ENCODE results near the gene THAP8. TPM values are rescaled to one million over a fixed set of nuclear protein-coding genes. Genes with fewer than 3 reads are reported as not detected.
"Not testable (repeated sequence)": the region's sequence is repeated elsewhere in the genome, so short reads cannot be mapped to it uniquely, and the experiment has no call there.

THAP8 gene
- total RNA-seq, 4 donors from 2014 or later, result 6.3 to 21.3 (median 12.1) TPM

DNA sequence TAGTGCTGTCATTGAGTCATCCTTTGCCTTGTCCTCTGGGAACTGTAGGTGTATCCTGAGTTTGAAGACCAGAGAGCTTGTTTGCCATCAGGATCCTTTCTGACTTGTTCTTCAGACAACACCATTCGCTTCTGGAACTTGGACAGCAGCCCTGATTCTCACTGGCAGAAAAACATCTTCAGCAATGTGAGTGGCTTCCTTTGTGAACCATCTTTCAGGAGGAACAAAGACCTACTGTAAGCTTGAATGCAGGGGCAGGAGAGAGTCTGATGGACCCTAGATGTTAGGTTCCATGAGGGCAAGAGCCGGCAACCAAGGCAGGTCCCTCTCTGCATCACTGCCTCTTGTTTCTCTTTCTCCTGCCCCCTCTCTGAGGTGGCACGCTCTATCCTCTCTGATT is 27.3 kb upstream of the THAP8 start:
- H3K27ac ChIP-seq (replicated peaks in 1 of 4), result no peak overlapping the region
- TF ChIP-seq, protein P1, sequence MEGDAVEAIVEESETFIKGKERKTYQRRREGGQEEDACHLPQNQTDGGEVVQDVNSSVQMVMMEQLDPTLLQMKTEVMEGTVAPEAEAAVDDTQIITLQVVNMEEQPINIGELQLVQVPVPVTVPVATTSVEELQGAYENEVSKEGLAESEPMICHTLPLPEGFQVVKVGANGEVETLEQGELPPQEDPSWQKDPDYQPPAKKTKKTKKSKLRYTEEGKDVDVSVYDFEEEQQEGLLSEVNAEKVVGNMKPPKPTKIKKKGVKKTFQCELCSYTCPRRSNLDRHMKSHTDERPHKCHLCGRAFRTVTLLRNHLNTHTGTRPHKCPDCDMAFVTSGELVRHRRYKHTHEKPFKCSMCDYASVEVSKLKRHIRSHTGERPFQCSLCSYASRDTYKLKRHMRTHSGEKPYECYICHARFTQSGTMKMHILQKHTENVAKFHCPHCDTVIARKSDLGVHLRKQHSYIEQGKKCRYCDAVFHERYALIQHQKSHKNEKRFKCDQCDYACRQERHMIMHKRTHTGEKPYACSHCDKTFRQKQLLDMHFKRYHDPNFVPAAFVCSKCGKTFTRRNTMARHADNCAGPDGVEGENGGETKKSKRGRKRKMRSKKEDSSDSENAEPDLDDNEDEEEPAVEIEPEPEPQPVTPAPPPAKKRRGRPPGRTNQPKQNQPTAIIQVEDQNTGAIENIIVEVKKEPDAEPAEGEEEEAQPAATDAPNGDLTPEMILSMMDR (IDR thresholded peaks at IDR 0.05), result no peak
- TF ChIP-seq EP300 (IDR thresholded peaks at IDR 0.05), result no peak
- no peak for TF ChIP-seq POLR2AphosphoS5 (IDR thresholded peaks at IDR 0.05)
- TF ChIP-seq POLR2A (IDR thresholded peaks at IDR 0.05; ENCODE audit: low read depth), result no peak
- intact Hi-C loops (cut with DNase I), result no loop called here
- DNase-seq (ENCODE audit: extremely low spot score), result no peak
- no peaks in the 10 kb centered on the region for H3K27me3 ChIP-seq
- WGBS, result 88% methylated on average over 3 of the region's 3 CpGs
- H3K36me3 ChIP-seq, result no peaks in the 10 kb centered on the region
- H3K9me3 ChIP-seq, result no peaks in the 10 kb centered on the region
- H3K4me1 ChIP-seq, result peaks cover 0 to 8% (median 5%) of the 10 kb centered on the region in 4 donors
- no peak overlapping the region for H3K4me3 ChIP-seq

DNA sequence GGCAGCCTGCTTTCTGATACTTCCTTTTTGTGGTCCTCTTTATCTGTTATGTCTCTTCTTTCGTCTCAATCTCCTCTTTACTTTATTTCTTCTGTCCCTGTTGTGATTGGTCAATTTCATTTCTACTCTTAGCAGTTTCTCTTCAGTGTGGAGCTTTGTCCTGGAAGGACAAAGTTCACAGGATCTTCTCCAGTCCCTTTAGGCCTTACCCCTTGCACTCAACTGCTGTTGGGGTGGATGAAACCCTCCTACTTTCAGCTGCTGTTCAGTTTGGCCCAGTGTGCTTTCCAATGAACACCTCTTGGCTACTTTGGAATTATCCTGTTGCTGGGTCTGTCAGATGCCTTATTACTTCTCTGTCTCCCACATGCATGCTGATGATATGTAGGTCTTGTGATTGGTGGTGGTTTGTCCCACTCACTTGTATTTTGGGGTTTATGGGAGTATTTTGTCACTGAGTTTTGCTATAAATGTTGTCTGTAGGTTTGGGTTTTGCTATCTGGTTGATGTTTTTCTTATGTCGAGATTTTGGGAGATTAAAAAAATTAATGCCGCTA is 25.4 kb upstream of the THAP8 start:
- 97% methylated on average over 3 of the region's 3 CpGs for WGBS
- H3K36me3 ChIP-seq, result no peaks in the 10 kb centered on the region
- TF ChIP-seq EP300 (IDR thresholded peaks at IDR 0.05) (no peak), POLR2AphosphoS5 (IDR thresholded peaks at IDR 0.05) (no peak), POLR2A (IDR thresholded peaks at IDR 0.05; ENCODE audit: low read depth) (no peak)
- TF ChIP-seq, protein P1 (IDR thresholded peaks at IDR 0.05), result no peak
- no peak for DNase-seq (ENCODE audit: extremely low spot score)
- no peaks in the 10 kb centered on the region for H3K9me3 ChIP-seq
- no peak overlapping the region for H3K27ac ChIP-seq (replicated peaks in 1 of 4)
- no peaks in the 10 kb centered on the region for H3K27me3 ChIP-seq
- intact Hi-C loops (cut with DNase I), result no loop called here
- no peak overlapping the region for H3K4me3 ChIP-seq
- H3K4me1 ChIP-seq, result peaks cover 0 to 8% (median 5%) of the 10 kb centered on the region in 4 donors

DNA sequence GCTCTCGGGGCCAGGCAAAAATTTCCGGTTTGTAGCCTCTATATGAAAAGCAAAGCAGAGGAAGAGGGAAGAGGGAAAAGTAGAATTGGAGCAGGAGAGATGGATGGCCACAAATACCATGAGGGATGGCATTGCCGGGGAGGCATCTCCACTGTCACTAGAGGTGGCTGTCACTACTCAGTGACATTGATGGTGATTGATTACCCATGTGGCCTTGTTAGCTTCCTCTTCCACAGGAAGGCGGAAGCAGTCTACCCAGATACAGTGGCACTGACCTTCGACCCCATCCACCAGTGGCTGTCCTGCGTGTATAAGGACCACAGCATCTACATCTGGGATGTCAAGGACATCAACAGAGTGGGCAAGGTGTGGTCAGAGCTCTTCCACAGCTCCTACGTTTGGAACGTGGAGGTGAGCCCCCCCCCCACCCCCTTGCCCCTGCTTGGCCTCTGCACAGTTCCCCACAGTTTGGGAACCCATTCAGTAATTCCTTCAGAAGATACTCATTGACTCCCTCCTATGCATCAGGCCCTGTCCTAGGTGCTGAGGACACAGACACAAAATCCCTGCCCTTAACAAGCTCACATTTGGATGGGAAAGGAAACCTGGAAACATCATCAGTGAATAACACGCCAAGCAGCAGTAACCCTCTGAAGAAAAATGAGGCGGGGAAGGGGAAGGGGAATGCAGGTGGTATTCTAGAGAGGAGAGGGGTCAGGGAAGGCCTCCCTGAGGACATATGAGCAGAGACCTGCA is 19.2 kb upstream of the THAP8 start:
- DNase-seq (ENCODE audit: extremely low spot score), result no peak
- Histone ChIP-seq H3K4me1 (no peaks in the 10 kb centered on the region), H3K9me3 (no peaks in the 10 kb centered on the region), H3K27me3 (no peaks in the 10 kb centered on the region), H3K36me3 (no peaks in the 10 kb centered on the region), H3K4me3 (no peak overlapping the region), H3K27ac (replicated peaks in 1 of 4) (no peak overlapping the region)
- TF ChIP-seq, protein P1 (IDR thresholded peaks at IDR 0.05), result no peak
- TF ChIP-seq EP300 (IDR thresholded peaks at IDR 0.05), result no peak
- TF ChIP-seq POLR2AphosphoS5 (IDR thresholded peaks at IDR 0.05), result no peak
- no peak for TF ChIP-seq POLR2A (IDR thresholded peaks at IDR 0.05; ENCODE audit: low read depth)
- WGBS, result 85% methylated on average over 10 of the region's 10 CpGs
- intact Hi-C loops (cut with DNase I), result no loop called here

DNA sequence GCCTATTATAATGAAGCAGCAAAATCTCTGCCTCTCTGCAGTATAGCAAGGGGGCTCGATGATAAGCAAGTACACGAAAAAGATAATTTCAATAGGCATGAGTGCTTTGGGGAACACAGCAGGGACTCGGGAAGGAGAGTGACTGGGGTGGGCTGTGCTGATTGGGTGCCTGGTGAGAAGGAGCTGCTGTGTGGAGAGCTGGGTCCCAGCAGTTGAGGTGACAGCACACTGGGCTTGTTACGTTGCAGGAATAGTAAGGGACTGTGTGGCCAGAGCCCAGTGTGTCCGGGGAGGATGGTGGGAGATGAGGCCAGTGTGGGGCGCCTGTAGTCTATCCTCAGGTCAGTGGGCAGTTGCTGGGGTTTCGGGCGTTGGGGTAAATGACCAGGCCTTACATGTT is 18.0 kb upstream of the THAP8 start:
- TF ChIP-seq POLR2A (IDR thresholded peaks at IDR 0.05; ENCODE audit: low read depth) (no peak), POLR2AphosphoS5 (IDR thresholded peaks at IDR 0.05) (no peak), EP300 (IDR thresholded peaks at IDR 0.05) (no peak)
- TF ChIP-seq, protein P1 (IDR thresholded peaks at IDR 0.05), result no peak
- Histone ChIP-seq H3K36me3 (no peaks in the 10 kb centered on the region), H3K4me3 (no peak overlapping the region), H3K4me1 (no peaks in the 10 kb centered on the region), H3K9me3 (no peaks in the 10 kb centered on the region), H3K27me3 (no peaks in the 10 kb centered on the region), H3K27ac (replicated peaks in 1 of 4) (no peak overlapping the region)
- intact Hi-C loops (cut with DNase I), result no loop called here
- DNase-seq (ENCODE audit: extremely low spot score), result no peak
- WGBS, result 94% methylated on average over 8 of the region's 8 CpGs

DNA sequence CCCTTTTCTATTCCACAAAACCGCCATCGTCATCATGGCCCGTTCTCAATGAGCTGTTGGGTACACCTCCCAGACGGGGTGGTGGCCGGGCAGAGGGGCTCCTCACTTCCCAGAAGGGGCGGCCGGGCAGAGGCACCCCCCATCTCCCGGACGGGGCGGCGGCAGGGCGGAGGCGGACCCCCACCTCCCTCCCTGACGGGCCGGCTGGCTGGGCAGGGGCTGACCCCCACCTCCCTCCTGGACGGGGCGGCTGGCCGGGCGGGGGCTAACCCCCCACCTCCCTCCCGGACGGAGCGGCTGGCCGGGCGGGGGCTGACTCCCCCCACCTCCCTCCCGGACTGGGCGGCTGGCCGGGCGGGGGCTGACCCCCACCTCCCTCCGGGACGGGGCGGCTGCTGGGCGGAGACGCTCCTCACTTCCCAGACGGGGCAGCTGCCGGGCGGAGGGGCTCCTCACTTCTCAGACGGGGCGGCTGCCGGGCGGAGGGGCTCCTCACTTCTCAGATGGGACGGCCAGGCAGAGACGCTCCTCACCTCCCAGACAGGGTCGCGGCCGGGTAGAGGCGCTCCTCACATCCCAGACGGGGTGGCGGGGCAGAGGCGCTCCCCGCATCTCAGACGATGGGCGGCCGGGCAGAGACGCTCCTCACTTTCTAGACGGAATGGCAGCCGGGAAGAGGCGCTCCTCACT is 14.9 kb upstream of the THAP8 start:
- not testable (repeated sequence) for H3K9me3 ChIP-seq; DNase-seq (ENCODE audit: extremely low spot score); H3K27ac ChIP-seq (replicated peaks in 1 of 4); H3K4me1 ChIP-seq; H3K4me3 ChIP-seq; H3K27me3 ChIP-seq; H3K36me3 ChIP-seq
- 95% methylated on average over 28 of the region's 57 CpGs for WGBS
- intact Hi-C loops (cut with DNase I), result loop anchor here (10.0 kb wide), 1 partner anchor 106 kb away; no protein-coding TSS in a partner anchor

Measured in esophagus muscularis mucosa (tissue), 4 donors.